NCI-H2171 (cell line): ENCODE measurements around the gene DDX5.

Experiments used
- DNase-seq: peaks from one replicate; lab custom pipeline; 2025; lab: John Stamatoyannopoulos, UW

DDX5 gene

GRCh38 chr17:64506201-64506575 lies at the start of gene DDX5:
Gene DDX5 (minus strand): TSS chr17:64506289. CDS start chr17:64506119, 170 bp downstream.
- DNase-seq = peak; percentile 98

DNA sequence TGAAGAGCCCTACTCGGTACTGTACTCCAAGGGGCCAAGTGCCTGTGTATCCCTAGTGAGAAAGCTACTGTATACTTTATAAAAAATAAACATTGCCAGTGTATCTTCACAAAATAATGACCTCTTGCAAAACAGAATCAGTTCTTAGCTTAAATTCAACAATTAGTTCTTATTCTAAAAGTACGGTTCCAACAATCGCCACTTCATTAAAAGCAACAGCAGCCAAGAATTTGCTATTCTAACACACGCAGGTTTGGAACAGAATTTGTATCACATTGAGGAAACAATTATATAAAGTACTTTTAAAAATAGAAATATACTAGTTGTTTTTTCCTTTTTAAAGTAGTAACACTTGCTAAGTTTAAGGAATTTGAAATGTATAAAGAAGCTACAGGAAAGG lies 49.2 kb upstream of the DDX5 start:
- DNase-seq = no peak

DNA sequence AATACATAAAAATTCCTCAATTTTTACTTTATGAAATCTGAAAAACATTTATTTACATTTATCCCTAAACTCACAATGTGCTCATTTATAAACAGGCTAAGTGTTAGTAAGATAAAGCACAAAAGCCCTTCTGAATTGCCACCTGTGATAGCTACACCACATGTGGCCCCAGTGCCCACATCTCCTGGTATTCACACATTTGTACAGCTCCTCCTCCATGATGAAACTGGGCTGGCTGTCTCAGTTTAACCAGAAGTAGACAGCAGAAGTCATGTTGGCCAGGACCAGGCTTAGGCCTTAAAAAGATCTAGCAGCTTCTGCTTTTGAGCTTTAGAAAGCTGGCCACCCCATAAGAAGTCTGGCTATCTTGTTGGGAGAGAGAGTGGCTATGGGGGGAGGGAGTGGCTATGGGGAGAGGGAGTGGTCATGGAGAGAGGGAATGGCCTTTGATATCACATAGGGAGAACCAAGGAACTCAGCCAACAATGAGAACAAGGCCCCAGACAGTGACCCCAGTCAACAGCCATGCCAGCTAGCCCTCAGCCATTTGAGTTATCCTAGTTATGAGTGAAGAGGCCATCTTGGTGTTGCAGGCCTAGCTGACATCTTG lies 48.0 kb upstream of the DDX5 start:
- no peak for DNase-seq

DNA sequence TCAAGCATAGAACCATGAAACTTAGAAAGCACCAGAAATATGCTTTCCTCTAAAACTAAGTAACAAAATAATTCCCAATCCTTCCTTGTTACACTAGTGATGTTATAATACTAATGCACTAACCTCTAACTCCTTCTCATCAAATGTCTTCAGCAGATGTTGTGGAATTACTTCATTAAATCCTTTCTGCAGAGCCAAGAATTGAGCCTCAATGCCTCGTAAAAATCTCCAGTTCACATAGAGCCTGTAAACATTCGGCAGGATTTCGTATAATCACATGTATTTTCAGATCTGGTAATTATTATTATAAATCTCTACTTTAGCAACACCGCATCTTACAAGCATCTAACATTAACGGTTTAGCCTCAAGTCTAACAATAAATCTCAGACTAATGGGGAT lies 45.4 kb upstream of the DDX5 start:
- no peak for DNase-seq

DNA sequence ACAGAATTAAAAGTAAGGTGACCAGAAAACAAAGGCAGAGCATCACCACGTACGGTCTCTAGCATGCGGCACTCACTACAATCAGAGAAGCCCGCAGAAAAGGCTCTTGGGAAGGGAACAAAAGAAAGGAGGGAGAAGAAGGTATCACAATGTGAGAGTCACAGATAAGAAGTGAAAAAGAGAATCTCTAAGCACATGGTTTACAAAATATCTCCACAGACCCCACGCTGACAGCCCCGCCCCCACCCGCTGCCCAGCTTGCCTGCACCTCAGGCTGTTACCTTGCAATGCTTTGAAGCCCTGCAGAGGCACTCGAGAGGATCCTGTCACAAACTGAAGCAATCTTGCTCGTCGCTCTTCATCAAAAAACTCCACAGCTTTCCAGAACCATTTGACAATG lies 41.2 kb upstream of the DDX5 start:
- no peak for DNase-seq

- no peak for DNase-seq
Measured at GRCh38 chr17:64546716-64547115, 40.6 kb upstream of the DDX5 start.

GRCh38 chr17:64544742-64545141 lies 38.7 kb upstream of the DDX5 start:
- DNase-seq = no peak

DNA sequence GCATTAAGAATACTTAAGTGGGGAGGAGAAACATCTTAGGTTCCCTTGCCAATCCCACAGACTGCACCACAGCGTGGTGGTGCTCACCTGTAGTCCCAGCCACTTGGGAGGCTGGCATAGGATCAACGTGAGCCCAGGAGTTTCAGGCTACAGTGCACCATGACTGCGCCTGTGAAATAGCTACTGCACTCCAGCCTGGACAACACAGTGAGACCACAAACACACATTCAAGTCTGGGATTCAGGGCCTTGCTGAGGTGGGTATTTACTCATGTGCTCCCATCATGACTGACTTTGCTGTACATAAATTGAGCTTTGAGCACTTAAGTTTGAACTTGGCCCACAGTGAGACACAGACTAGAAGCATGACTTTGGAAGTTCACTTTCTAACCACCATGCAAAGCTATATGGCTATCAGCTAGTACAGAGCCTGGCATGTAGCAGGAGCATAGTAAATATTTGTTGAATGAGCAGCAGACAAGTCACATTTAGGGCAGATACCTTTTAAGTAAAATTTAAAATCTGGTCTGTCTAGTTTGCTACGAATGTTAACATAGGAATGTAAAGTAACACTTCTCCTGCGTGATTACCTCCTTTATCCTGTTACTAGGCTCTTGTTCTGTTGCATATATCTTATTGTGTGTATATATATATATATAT lies 34.2 kb upstream of the DDX5 start:
- DNase-seq = no peak

DNA sequence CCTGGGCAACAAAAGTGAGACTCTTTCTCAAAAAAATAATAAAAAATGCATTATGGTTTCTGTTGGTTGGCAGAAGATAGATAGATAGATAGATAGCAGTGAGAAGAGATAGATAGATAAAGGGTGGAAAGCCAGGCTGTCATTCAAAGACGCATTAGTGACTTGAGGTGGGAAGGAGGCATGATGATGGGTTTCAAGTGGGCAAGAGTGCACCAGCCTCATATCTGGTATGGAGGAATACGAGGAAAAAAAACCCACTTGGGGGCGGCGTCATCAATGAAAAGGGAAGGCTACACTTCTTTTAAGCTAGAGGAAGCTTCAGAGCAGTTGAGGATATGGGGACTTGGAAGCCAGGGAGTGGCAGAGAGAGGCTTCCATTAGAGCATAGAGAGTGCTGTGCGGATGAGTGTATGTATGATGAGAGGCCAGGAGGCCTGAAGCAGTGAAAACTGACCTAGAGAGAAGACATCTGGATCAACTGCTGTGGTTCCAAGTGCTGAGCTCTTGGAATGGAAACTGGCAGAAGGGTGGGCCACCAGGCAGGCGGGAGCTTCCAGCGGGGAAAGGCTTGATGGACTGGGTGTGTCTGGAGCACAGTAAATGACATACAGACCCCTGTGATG lies 32.5 kb upstream of the DDX5 start:
- no peak for DNase-seq

- no peak for DNase-seq
Measured at GRCh38 chr17:64537488-64537887, 31.4 kb upstream of the DDX5 start.

- DNase-seq = no peak
Measured at GRCh38 chr17:64536913-64537312, 30.8 kb upstream of the DDX5 start.

DNA sequence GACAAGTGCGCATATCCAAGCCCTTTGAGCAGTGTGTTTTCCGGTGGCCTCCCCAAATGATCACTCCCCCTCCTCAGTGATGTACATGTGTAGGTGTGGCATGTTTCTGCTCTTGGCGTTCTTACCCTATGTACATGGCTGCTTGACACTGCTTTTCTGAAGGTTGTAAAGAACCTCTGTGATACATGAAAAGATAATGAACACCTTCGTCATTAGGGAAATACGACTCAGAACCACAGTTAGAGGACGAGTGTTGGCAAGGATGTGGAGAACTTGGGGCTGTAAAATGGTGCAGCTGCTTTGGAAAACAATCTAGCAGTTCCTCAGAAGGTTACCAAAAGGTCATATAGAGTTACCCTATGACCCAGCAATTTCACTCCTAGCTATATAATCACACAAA lies 29.3 kb upstream of the DDX5 start:
- no peak for DNase-seq

GRCh38 chr17:64534187-64534586 lies 28.1 kb upstream of the DDX5 start:
- DNase-seq = no peak

GRCh38 chr17:64533784-64534183 lies 27.7 kb upstream of the DDX5 start:
- no peak for DNase-seq

GRCh38 chr17:64532409-64532808 lies 26.3 kb upstream of the DDX5 start:
- no peak for DNase-seq

DNA sequence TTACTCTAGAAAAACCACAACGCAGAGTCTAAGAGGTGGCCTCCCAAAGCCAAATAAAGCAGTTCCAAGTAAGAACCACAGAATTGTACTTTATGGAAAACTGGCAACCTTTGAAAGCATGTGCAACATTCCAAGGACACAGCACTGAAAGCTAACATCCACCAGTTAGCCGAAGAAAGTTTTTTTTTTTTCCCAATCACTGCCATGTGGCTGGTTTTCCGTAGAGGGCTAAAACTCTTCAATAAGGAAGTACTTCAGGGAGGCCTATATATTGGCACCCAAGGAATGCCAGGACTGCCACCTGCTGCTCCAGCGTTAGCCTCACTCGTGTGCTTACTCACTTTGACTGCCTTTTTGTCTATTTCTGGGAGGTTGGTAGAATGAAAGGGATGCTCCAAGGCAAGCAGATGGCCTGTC lies 25.9 kb upstream of the DDX5 start:
- no peak for DNase-seq

DNA sequence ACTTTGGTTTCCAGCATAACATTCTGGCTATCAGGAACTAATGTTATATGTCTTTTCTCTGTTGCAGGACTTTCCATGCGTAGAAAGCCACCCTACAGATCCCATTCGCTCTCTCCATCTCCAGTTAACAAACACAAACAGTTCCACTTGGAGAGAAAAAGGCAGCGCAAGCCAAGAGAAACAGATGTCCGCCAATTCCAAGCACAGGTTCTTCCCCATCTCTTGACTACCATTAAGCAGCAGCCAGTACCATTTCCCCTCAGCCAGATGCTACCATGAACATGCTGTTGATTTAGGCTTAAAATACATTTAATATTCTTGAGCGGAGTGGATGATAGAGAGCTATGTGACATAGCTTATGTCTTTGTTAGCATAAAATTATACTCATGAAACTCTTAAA lies 23.1 kb upstream of the DDX5 start:
- no peak for DNase-seq

DNA sequence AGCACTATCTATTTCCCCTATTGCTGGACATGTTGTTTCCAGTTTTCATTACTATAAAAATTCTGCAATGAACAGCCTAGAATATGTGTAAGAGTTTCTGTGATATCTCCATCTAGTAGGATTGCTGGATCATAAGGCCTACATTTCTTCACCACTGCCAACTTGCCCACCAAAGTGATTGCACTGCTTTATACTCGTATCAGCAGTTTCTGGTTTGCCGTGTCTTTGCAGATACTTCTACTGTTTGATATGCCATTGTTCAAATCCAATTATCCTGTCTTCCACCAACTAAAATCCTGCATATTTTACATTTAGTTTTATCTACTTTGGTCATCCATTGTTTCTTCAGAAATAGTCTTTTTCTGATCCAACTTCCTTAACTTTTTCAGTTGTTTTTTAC lies 21.8 kb upstream of the DDX5 start:
- DNase-seq = no peak

GRCh38 chr17:64520359-64520758 lies 14.3 kb upstream of the DDX5 start:
- DNase-seq = no peak

GRCh38 chr17:64519601-64520000 lies 13.5 kb upstream of the DDX5 start:
- no peak for DNase-seq

DNA sequence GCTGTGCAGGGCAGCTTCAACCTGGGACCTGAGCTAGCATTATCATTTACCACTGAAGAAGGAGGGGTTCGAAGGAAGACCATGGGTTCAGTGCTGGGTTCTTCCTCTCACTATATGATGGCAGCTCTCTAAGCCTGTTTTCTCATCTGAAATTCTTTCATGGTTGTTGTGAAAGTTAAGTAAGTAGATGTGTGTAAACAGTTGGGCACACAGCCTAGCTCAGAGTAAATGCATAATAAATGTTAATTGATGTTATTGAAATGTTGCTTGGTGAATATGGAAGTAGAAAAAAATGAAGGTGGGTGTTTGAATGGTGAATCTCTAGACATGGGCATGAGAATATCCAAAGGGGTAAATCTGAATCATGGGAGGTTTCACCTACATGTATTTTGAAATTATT lies 9.7 kb upstream of the DDX5 start:
- DNase-seq = no peak

DNA sequence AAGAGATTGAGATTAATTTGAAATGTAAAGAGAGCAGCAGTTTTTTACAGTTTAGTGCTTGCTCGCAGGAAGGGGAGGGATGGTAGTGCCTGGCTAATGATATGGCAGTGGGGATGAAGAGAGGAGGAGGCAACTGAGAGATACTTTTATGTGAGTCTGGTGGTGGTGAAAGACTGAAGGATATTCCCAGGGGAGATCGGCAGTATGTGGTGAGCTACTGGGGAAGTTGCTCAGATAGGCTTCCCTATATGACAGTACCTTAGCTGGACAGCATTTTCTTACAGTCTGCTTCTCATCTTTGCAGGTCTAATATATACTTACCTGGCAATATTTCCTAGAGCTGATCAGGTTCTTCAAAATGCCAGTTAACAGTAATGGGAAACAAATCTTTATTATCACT lies 9.3 kb upstream of the DDX5 start:
- DNase-seq = no peak

DNA sequence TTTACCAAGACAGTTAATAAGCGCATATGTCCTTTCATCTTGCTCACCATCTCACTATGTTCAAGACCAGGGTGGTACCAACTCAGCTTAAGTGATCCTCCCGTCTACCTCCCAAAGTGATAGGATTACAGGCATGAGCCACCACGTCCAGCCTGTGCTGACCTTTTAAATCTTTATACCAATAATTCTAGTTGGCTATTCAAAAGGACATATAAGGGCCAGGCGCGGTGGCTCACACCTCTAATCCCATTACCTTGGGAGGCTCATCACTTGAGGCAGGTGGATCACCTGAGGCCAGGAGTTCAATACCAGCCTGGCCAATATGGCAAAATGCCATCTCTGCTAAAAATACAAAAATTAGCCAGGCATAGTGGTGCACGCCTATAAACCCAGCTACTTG lies 3.1 kb upstream of the DDX5 start:
- DNase-seq = no peak

DNA sequence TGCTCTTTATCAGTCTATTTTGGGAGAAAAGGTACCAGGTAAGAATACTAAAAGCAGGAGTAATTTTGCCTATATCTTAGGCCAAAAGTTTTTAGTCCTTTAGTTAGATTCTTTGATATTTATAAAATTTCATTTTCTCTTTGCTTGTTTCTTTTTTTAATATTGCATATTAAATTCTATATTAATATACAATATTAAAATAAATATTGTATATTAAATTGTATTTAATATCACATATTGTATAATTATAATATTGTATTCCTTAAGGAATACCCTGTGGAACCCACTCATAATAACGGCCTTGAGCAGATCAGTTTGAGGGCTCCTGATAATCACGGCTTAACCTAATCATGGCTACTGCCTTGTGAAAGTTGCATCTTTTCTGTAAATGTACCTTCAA lies 2.6 kb upstream of the DDX5 start:
- DNase-seq = no peak
